Uterus (tissue), 2 donors: Measurements from ENCODE around the gene SS18.

Experiments
- CTCF ChIP-seq, 4 experiments: fragments of 200-600 bp in 2 of 4; fragments of 450-650 bp in 2 of 4; sonication (generic) in 2 of 4; IDR thresholded peaks; one replicate each; pipeline ENCODE4 v1.5.1; 2016 to 2019; ENCODE audit warnings: antibody characterized with exemption in 4 of 4, mild to moderate bottlenecking in 2 of 4, moderate library complexity in 1 of 4
- POLR2A ChIP-seq, 2 donors: fragments of 450-650 bp; IDR thresholded peaks; one replicate each; pipeline ENCODE4 v1.6.1; 2016; ENCODE audit warnings: antibody characterized with exemption in 2 of 2, mild to moderate bottlenecking in 1 of 2, moderate library complexity in 1 of 2

- no peak for TF ChIP-seq POLR2A (IDR thresholded peaks at IDR 0.05)
- no peak for TF ChIP-seq CTCF (IDR thresholded peaks at IDR 0.05)
Measured at GRCh38 chr18:26083099-26083498, 7.3 kb downstream of the SS18 start.
